ENCODE data around the gene TANC2. TPM values are rescaled to one million over a fixed set of nuclear protein-coding genes. Genes with fewer than 3 reads are reported as not detected.
"Not testable (repeated sequence)": the region's sequence is repeated elsewhere in the genome, so short reads cannot be mapped to it uniquely, and the experiment has no call there.

The TANC2 gene
- total and polyA plus RNA-seq, 10 donors: 0.47 to 35.8 (median 19.0) TPM

- Histone ChIP-seq H3K4me3 (no peak overlapping the region), H3K27me3 (replicated peaks in 1 of 7) (no peaks in the 10 kb centered on the region), H3K9me3 (peaks cover 0 to 17% (median 9%) of the 10 kb centered on the region in 8 donors), H3K36me3 (no peaks in the 10 kb centered on the region), H3K4me1 (no peaks in the 10 kb centered on the region), H3K27ac (no peak overlapping the region)
- 87 to 95% (median 90%) methylated on average over 4 of the region's 4 CpGs for WGBS, 5 donors
- intact Hi-C loops (cut with DNase I; ENCODE audit: low total_unique reads): no loop called here
- DNase-seq: no peak
- TF ChIP-seq POLR2AphosphoS5 (IDR thresholded peaks at IDR 0.05) (no peak), POLR2A (IDR thresholded peaks at IDR 0.05) (no peak), CTCF (IDR thresholded peaks at IDR 0.05 in 8 of 11, conservative IDR thresholded peaks at IDR 0.05 in 3 of 11) (no peak)
These were observed 8.8 kb downstream of the TANC2 start for GRCh38 chr17:62974788-62975187.

- intact Hi-C loops (cut with DNase I; ENCODE audit: low total_unique reads): no loop called here
- TF ChIP-seq CTCF (IDR thresholded peaks at IDR 0.05 in 8 of 11, conservative IDR thresholded peaks at IDR 0.05 in 3 of 11): no peak
- TF ChIP-seq POLR2AphosphoS5 (IDR thresholded peaks at IDR 0.05): no peak
- no peak for TF ChIP-seq POLR2A (IDR thresholded peaks at IDR 0.05)
- H3K36me3 ChIP-seq: no peaks in the 10 kb centered on the region
- no peaks in the 10 kb centered on the region for H3K4me1 ChIP-seq
- no peak overlapping the region for H3K4me3 ChIP-seq
- H3K9me3 ChIP-seq: peaks cover 0 to 17% (median 9%) of the 10 kb centered on the region in 8 donors
- H3K27ac ChIP-seq: no peak overlapping the region
- no peaks in the 10 kb centered on the region for H3K27me3 ChIP-seq (replicated peaks in 1 of 7)
- 90 to 98% (median 96%) methylated on average over 2 of the region's 2 CpGs for WGBS, 5 donors
- DNase-seq: no peak
These were observed 9.2 kb downstream of the TANC2 start for GRCh38 chr17:62975206-62975605.

- DNase-seq; intact Hi-C loops (cut with DNase I; ENCODE audit: low total_unique reads): not testable (repeated sequence)
These were observed 10.7 kb downstream of the TANC2 start for GRCh38 chr17:62976643-62977231.

GRCh38 chr17:62980842-62981241 lies 14.8 kb downstream of the TANC2 start:
- intact Hi-C loops (cut with DNase I; ENCODE audit: low total_unique reads): no loop called here
- no peaks in the 10 kb centered on the region for H3K27me3 ChIP-seq (replicated peaks in 1 of 7)

More at GRCh38 chr17:62976643-62977231, 10.7 kb downstream of the TANC2 start:
- 83 to 93% (median 84%) methylated on average over 9 of the region's 9 CpGs for WGBS, 5 donors
- peaks cover 0 to 17% (median 9%) of the 10 kb centered on the region in 8 donors for H3K9me3 ChIP-seq
- H3K4me3 ChIP-seq; H3K36me3 ChIP-seq; H3K27me3 ChIP-seq (replicated peaks in 1 of 7); H3K4me1 ChIP-seq; H3K27ac ChIP-seq: not testable (repeated sequence)

More at GRCh38 chr17:62980842-62981241, 14.8 kb downstream of the TANC2 start:
- Histone ChIP-seq H3K27ac (no peak overlapping the region), H3K36me3 (no peaks in the 10 kb centered on the region), H3K9me3 (peaks cover 0 to 53% (median 44%) of the 10 kb centered on the region in 8 donors), H3K4me1 (no peaks in the 10 kb centered on the region), H3K4me3 (no peak overlapping the region)
- 58 to 85% (median 71%) methylated on average over 3 of the region's 3 CpGs for WGBS, 5 donors
- DNase-seq: no peak
- TF ChIP-seq POLR2AphosphoS5 (IDR thresholded peaks at IDR 0.05) (no peak), POLR2A (IDR thresholded peaks at IDR 0.05) (no peak), CTCF (IDR thresholded peaks at IDR 0.05 in 8 of 11, conservative IDR thresholded peaks at IDR 0.05 in 3 of 11) (no peak)

Measured in spleen (tissue), 11 donors.